Eye (tissue), 1 donor: ENCODE results near the gene TMCC3.

Experiments
- DNase-seq: peaks from one replicate; pipeline ENCODE4 v3.0.0-alpha.2; 2015

TMCC3 gene

GRCh38 chr12:94525951-94526350 is 124.4 kb downstream of the TMCC3 start:
- DNase-seq = no peak
